GOT3 (cell line): Measurements from ENCODE around the gene PPIP5K2.
A peak's percentile ranks its signal among the peaks of the same experiment; 100 is the strongest.
"Not testable (repeated sequence)": the region's sequence is repeated elsewhere in the genome, so short reads cannot be mapped to it uniquely, and the experiment has no call there.

Experiments
- DNase-seq: peaks from one replicate; lab custom pipeline; 2025; ENCODE audit warnings: mixed read lengths; lab: John Stamatoyannopoulos, UW

Gene PPIP5K2

DNA sequence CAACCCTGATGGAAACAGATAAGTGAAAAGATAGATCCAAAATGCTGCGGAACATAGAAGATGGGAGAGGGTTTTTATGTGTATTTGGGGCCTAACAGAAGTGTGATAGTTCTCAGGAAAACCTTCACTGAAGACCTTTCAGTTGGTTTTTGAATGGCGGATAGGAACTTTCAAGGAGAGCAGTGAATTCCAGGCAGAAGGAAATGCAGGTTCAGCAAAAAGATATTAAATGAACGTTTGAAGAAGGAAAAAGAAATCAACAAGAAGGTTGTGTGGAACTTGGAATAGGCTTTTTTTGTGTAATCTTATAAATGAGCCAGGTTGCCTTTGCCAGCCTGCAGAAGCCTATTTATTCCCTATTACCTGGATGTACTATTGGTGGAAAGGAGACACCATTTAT is 2.1 kb downstream of the PPIP5K2 start:
- DNase-seq = no peak

DNA sequence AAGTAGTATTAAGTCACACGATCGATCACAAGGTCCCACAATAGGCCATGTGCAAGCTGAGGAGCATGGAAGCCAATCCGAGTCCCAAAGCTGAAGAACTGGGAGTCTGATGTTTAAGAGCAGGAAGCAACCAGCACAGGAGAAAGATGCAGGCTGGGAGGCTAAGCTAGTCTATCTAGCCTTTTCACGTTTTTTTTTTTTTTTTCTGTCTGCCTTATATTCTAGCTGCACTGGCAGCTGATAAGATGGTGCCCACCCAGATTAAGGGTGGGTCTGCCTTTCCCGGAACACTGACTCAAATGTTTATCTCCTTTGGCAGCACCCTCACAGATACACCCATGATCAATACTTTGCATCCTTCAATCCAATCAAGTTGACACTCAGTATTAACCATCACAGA is 6.5 kb downstream of the PPIP5K2 start:
- DNase-seq = no peak

- DNase-seq = no peak
Observed at GRCh38 chr5:103127292-103127817, 7.3 kb downstream of the PPIP5K2 start.

GRCh38 chr5:103128202-103128601 is 8.1 kb downstream of the PPIP5K2 start:
- no peak for DNase-seq

DNA sequence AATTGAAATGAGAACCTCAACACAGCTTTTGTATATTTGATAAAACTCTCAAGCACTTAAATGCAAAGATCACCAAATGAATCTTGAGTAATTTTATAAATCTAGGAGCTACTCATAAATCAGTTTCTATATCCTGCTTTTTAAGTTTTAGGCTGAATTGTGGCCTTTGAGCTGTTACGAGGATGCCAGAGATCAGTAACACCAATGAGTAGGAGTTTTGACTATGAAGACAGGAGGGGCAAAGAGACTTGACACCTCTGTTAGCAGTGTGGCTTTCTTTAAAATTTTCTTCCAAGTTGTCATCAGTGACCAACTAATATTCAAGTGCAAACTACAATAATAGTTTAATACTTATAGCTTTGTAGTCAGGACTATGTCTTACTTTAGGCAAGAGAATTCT is 12.6 kb downstream of the PPIP5K2 start:
- no peak for DNase-seq

DNA sequence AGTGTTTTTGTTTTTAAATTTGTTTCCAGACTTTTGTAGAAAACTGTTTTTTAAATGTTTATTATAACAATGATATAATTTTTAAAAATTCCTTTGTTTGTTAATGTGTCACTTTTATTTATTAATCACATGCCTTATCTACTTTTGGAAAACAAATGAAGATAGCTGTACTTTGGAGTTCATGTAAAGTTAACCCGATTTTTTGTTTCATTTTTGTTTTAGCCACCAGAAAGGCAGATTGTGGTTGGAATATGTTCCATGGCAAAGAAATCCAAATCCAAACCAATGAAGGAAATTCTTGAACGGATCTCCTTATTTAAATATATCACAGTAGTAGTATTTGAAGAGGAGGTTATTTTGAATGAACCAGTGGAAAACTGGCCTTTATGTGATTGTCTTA is 13.1 kb downstream of the PPIP5K2 start:
- DNase-seq = no peak

- no peak for DNase-seq
Observed at GRCh38 chr5:103135461-103135860, 15.4 kb downstream of the PPIP5K2 start.

GRCh38 chr5:103138202-103138690 is 18.1 kb downstream of the PPIP5K2 start:
- DNase-seq = no peak

GRCh38 chr5:103139264-103139865 is 19.3 kb downstream of the PPIP5K2 start:
- peak; percentile 20 for DNase-seq

GRCh38 chr5:103142132-103142531 is 22.0 kb downstream of the PPIP5K2 start:
- not testable (repeated sequence) for DNase-seq

DNA sequence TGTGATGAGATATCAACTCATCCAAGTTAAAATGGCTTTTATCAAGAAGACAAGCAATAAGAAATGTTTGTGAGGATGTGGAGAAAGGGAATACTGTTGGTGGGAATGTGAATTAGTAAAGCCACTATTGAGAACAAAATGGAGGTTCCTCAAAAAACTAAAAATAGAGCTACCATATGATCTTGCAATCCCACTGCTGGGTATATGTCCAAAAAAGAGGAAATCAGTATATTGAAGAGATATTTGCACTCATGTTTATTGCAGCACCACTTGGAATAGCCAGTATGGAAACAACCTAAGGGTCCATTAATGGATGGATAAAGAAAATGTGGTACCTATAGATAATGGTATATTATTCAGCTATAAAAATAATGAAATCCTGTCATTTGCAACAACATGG is 25.1 kb downstream of the PPIP5K2 start:
- DNase-seq = no peak

DNA sequence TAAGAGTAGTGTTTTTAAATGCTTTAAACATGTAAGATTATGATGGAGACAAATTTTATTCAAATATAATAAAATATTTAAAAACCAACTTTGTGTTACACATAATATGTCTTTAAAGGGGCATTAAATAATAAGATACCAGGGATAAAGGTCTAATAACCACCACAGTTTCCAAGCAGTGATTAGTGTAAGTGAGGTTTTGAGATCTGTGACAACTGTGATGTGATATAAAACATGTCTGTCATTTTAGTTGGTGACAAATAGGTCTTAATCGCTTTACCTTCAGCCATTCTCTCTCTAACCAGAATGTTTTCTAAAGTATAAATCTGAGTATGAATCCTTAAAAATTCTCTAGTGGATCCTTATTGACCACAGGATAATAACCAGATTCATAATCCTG is 28.1 kb downstream of the PPIP5K2 start:
- DNase-seq = no peak

DNA sequence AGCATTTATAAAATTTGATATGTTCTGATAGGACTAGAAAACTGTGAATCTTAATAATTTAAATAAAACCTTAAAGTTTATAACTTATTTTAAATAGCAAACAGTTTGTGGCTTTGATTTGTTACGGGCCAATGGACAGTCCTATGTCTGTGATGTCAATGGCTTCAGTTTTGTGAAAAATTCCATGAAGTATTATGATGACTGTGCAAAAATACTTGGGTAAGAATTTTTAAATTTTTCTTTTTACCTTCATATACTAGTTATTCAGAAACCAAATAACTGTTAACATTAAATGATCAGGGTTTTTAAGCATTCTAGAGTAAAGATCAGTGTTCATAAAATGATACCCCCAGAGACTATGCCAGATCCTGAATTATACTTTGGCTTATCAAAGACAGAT is 31.1 kb downstream of the PPIP5K2 start:
- no peak for DNase-seq

DNA sequence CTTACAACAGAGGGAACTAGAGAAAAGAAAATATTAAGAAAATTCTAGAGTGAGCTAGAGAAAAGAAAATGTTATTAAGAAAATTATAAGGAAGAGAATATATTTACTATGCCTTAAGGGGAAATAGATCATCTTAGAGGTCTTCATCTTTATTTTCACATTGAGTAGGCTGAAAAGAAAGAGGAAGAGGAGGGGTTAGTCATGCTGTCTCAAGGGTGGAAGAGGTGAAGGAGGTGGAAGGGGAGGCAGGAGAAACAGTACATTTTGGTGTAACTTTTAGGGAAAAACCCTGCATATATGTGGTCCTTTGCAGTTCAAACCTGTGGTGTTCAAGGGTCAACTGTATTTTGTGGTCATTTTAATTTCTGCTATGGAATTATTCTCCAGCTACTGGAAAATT is 46.6 kb downstream of the PPIP5K2 start:
- DNase-seq = no peak

- no peak for DNase-seq
Observed at GRCh38 chr5:103174147-103174546, 54.0 kb downstream of the PPIP5K2 start.

- DNase-seq = no peak
Observed at GRCh38 chr5:103177543-103177942, 57.4 kb downstream of the PPIP5K2 start.

DNA sequence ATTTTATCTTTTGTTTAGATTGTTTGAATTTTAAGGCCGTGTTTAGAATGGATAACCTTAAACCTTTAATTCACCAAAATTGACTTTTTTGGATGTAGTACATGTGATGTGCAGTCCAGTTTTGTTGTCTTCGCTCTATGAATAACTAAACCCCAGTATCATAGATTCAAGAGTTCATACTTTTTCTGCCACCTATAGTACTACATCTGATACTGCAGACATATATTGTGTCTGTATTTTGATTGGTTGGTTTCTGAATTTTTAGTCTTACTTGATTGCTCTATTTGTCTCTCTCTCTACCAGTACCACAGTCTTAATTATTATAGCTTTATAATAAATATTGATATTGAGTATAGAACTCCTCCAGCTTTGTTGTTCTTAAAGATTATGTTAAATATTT is 58.1 kb downstream of the PPIP5K2 start:
- no peak for DNase-seq

- no peak for DNase-seq
Observed at GRCh38 chr5:103186152-103186551, 66.1 kb downstream of the PPIP5K2 start.

- DNase-seq = no peak
Observed at GRCh38 chr5:103188436-103188835, 68.3 kb downstream of the PPIP5K2 start.

DNA sequence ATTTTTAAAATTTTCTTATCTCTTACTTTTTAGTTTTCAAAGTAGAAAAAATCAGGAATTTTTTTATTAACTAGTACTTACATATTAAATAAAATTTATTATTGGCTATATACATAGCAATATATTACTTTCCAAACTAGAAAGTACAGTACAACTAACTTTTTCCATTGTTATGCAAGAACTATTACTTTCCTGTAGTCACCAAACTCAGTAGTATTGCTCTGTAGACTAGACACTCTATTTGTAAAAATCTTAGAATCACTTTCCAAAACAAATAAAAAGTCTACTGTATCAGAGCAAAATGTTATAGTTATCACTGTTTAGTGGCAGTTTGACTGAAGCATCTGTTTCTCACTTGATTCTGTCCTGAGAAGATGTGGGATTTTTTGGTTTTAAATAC is 83.1 kb downstream of the PPIP5K2 start:
- no peak for DNase-seq

DNA sequence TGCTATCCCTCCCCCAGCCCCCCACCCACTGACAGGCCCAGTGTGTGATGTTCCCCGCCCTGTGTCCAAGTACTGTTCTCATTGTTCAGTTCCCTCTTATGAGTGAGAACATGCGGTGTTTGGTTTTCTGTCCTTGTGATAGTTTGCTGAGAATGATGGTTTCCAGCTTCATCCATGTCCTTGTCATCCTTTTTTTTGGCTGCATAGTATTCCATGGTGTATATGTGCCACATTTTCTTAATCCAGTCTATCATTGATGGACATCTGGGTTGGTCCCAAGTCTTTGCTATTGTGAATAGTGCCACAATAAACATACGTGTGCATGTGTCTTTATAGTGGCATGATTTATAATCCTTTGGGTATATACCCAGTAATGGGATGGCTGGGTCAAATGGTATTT is 84.9 kb downstream of the PPIP5K2 start:
- not testable (repeated sequence) for DNase-seq

- no peak for DNase-seq
Observed at GRCh38 chr5:103205991-103206700, 86.0 kb downstream of the PPIP5K2 start.

GRCh38 chr5:103207011-103207410 is 86.9 kb downstream of the PPIP5K2 start:
- DNase-seq = no peak

GRCh38 chr5:103207653-103208052 is 87.6 kb downstream of the PPIP5K2 start:
- no peak for DNase-seq
